ENCODE results near the gene EMILIN2. TPM values are rescaled to one million over a fixed set of nuclear protein-coding genes. Genes with fewer than 3 reads are reported as not detected.

Gene EMILIN2
- total RNA-seq, 1 experiment from 2014 or later, result 20.0 TPM

- Histone ChIP-seq H2AFZ (ENCODE audit: low read length) (no peak overlapping the region), H3K18ac (ENCODE audit: insufficient read length, low read depth, low read length) (no peak overlapping the region), H3K14ac (ENCODE audit: insufficient read depth, low read length) (no peak overlapping the region), H3K9me3 (ENCODE audit: control insufficient read depth, low read depth, low read length) (no peaks in the 10 kb centered on the region), H4K8ac (replicated peaks; ENCODE audit: insufficient read length, low read depth, low read length) (no peak overlapping the region), H3K9ac (ENCODE audit: extremely low read depth, insufficient read length, low read length) (no peak overlapping the region), H4K91ac (ENCODE audit: insufficient read length, low read depth, low read length) (no peak overlapping the region), H4K5ac (ENCODE audit: insufficient read length, low read depth, low read length) (no peak overlapping the region), H3K79me1 (ENCODE audit: insufficient read depth, low read depth, low read length, poor library complexity, severe bottlenecking) (no peaks in the 10 kb centered on the region), H3K79me2 (ENCODE audit: insufficient read depth, low read length) (no peaks in the 10 kb centered on the region), H3K4me1 (ENCODE audit: insufficient read depth, low read length) (no peaks in the 10 kb centered on the region), H2BK20ac (ENCODE audit: low read depth, low read length, poor library complexity, severe bottlenecking) (no peak overlapping the region), H3K4me2 (ENCODE audit: insufficient read depth, insufficient read length, low read length) (no peak overlapping the region), H3K27ac (ENCODE audit: insufficient read length, low read depth, low read length) (no peak overlapping the region), H2AK5ac (ENCODE audit: insufficient read length, low read length) (no peak overlapping the region), H3K23ac (ENCODE audit: insufficient read length, low read depth, low read length) (no peak overlapping the region), H3K56ac (ENCODE audit: insufficient read length, low read depth, low read length) (no peak overlapping the region), H3K4ac (ENCODE audit: low read depth, low read length) (no peak overlapping the region), H4K20me1 (ENCODE audit: control insufficient read depth, insufficient read depth, insufficient read length) (no peaks in the 10 kb centered on the region), H3K27me3 (ENCODE audit: insufficient read depth, low read length) (no peaks in the 10 kb centered on the region), H2BK120ac (ENCODE audit: low read depth, low read length, poor library complexity, severe bottlenecking) (no peak overlapping the region), H3K23me2 (ENCODE audit: insufficient read length, low read depth, low read length, poor library complexity, severe bottlenecking) (no peaks in the 10 kb centered on the region), H2BK5ac (ENCODE audit: insufficient read length, low read length) (no peak overlapping the region), H3T11ph (ENCODE audit: low read length) (no peak overlapping the region), H2BK12ac (ENCODE audit: insufficient read length, low read depth, low read length) (no peak overlapping the region), H2BK15ac (ENCODE audit: low read depth, low read length) (no peak overlapping the region)
- no peak for TF ChIP-seq CTCF (conservative IDR thresholded peaks at IDR 0.05)
- H3K4me1 Mint-ChIP-seq, result no peaks in the 10 kb centered on the region
- no CpG with 5 or more reads among the region's 6 CpGs for WGBS (ENCODE audit: extremely low coverage, insufficient read length, low lambda C conversion rate)
- peaks cover 18 to 55% (median 39%) of the 10 kb centered on the region in 3 experiments for H3K36me3 Mint-ChIP-seq (ENCODE audit: insufficient read depth in 1 of 3, low read depth in 3 of 3)
- DNase-seq, result no peak
- no peak overlapping the region; a peak in 1 of 7 replicates for H3K27ac Mint-ChIP-seq
- H3K9me3 Mint-ChIP-seq, result no peaks in the 10 kb centered on the region
- no peak overlapping the region for H3K4me3 Mint-ChIP-seq
- H3K27me3 Mint-ChIP-seq (ENCODE audit: low read depth), result no peaks in the 10 kb centered on the region
These were observed 107.3 kb downstream of the EMILIN2 start for GRCh38 chr18:2953935-2954653.
